ENCODE results near the gene CGB5.
"Not testable (repeated sequence)": the region's sequence is repeated elsewhere in the genome, so short reads cannot be mapped to it uniquely, and the experiment has no call there.

Gene CGB5

GRCh38 chr19:49043548-49043947 is at the start of gene CGB5:
Gene CGB5, plus strand, starts transcription at chr19:49043848. Its CDS starts 362 bp downstream, at chr19:49044210.
- DNase-seq (ENCODE audit: low spot score) = not testable (repeated sequence)

- no peak for DNase-seq (ENCODE audit: low spot score)
Measured at GRCh38 chr19:48994035-48994386, 49.6 kb upstream of the CGB5 start.

GRCh38 chr19:48997972-48998371 is 45.7 kb upstream of the CGB5 start:
- DNase-seq (ENCODE audit: low spot score) = peak; percentile 14

GRCh38 chr19:48999481-49000325 is 43.9 kb upstream of the CGB5 start:
- peak; percentile 29 for DNase-seq (ENCODE audit: low spot score)

GRCh38 chr19:49004133-49004532 is 39.5 kb upstream of the CGB5 start:
- DNase-seq (ENCODE audit: low spot score) = no peak

- no peak for DNase-seq (ENCODE audit: low spot score)
Measured at GRCh38 chr19:49004964-49005614, 38.6 kb upstream of the CGB5 start.

- DNase-seq (ENCODE audit: low spot score) = no peak
Measured at GRCh38 chr19:49006905-49007304, 36.7 kb upstream of the CGB5 start.

- no peak for DNase-seq (ENCODE audit: low spot score)
Measured at GRCh38 chr19:49009828-49010227, 33.8 kb upstream of the CGB5 start.

GRCh38 chr19:49010453-49010852 is 33.2 kb upstream of the CGB5 start:
- no peak for DNase-seq (ENCODE audit: low spot score)

- no peak for DNase-seq (ENCODE audit: low spot score)
Measured at GRCh38 chr19:49011194-49011593, 32.5 kb upstream of the CGB5 start.

GRCh38 chr19:49014123-49014869 is 29.4 kb upstream of the CGB5 start:
- no peak for DNase-seq (ENCODE audit: low spot score)

GRCh38 chr19:49014870-49015255 is 28.8 kb upstream of the CGB5 start:
- no peak for DNase-seq (ENCODE audit: low spot score)

GRCh38 chr19:49016067-49016839 is 27.4 kb upstream of the CGB5 start:
- no peak for DNase-seq (ENCODE audit: low spot score)

- no peak for DNase-seq (ENCODE audit: low spot score)
Measured at GRCh38 chr19:49017041-49017665, 26.5 kb upstream of the CGB5 start, which contains the start of gene LHB. Gene LHB, minus strand, starts transcription at chr19:49017091. Its CDS starts 10 bp downstream, at chr19:49017081.

GRCh38 chr19:49017666-49018351 is 25.8 kb upstream of the CGB5 start:
- peak; percentile 63 for DNase-seq (ENCODE audit: low spot score)

- DNase-seq (ENCODE audit: low spot score) = not testable (repeated sequence)
Measured at GRCh38 chr19:49018388-49019241, 25.0 kb upstream of the CGB5 start.

GRCh38 chr19:49019242-49019932 is 24.3 kb upstream of the CGB5 start:
- DNase-seq (ENCODE audit: low spot score) = peak; percentile 86

GRCh38 chr19:49020342-49020741 is 23.3 kb upstream of the CGB5 start:
- no peak for DNase-seq (ENCODE audit: low spot score)

All from LoVo (cell line).